ENCODE data around the gene YIF1A.

- TF ChIP-seq POLR2A (IDR thresholded peaks at IDR 0.05): no peak
- TF ChIP-seq CTCF (IDR thresholded peaks at IDR 0.05): no peak
- no peak for TF ChIP-seq EP300 (IDR thresholded peaks at IDR 0.05)
Observed at GRCh38 chr11:66314186-66314501, 25.2 kb upstream of the YIF1A start.
